ENCODE data around the gene SEZ6L2. TPM values are rescaled to one million over a fixed set of nuclear protein-coding genes. Genes with fewer than 3 reads are reported as not detected.

The SEZ6L2 gene
- total RNA-seq, 4 donors from 2014 or later, result 0.33 to 1.5 (median 0.79) TPM

DNA sequence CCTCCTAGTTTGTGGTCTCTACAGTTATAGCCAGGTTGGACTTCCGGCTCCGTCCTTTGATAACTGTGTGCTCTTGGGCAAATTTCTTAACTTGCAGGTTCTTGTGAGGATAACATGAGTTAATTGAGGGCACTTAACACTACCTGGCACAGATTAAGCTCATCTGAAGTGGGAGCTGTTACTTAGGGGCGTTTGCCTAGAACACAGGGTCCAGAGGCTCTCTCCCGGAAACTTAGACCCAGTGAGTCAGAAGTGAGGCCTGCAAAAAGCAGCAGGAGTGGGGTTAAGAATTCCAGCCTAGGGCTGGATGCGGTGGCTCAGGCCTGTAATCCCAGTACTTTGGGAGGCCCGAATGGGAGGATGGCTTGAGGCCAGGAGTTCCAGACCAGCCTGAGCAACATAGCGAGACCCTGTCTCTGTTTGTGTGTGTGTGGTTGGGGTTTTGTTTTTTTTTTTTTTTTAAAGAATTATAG, 77.7 kb downstream of the SEZ6L2 start:
- 32 to 60% methylated on average over 7 of the region's 7 CpGs for WGBS, 2 donors

More for the DNA sequence above, 77.7 kb downstream of the SEZ6L2 start:
- Histone ChIP-seq H3K36me3 (peaks cover 0 to 4% of the 10 kb centered on the region in 2 donors), H3K4me1 (peaks cover 46 to 82% of the 10 kb centered on the region in 2 donors), H3K27ac (peak overlapping the region; percentile 83 to 89 (median 86)), H3K9me3 (no peaks in the 10 kb centered on the region), H3K4me3 (replicated peaks in 1 of 3) (peak overlapping the region in 1 of 3 donors; percentile 60), H3K27me3 (no peaks in the 10 kb centered on the region)
- DNase-seq, result peak in 1 of 2 donors; percentile 24
- no peak for TF ChIP-seq CTCF (IDR thresholded peaks at IDR 0.05)
- no peak for TF ChIP-seq POLR2A (IDR thresholded peaks at IDR 0.05)
- intact Hi-C loops (cut with DNase I), result no loop called here

Other genes starting within 250 kb of the SEZ6L2 start
- gene SPN, start 236.3 kb downstream of the SEZ6L2 start, total RNA-seq, result 1 to 10 TPM in 1 of 4 donors, under 1 TPM in 3; 0.67 to 3.4 (median 0.86) TPM
- 1 to 10 TPM; 1.7 to 5.6 (median 3.0) TPM for gene QPRT, start 220.4 kb downstream of the SEZ6L2 start, total RNA-seq
- gene C16orf54, start 153.6 kb downstream of the SEZ6L2 start, total RNA-seq, result under 1 TPM; 0.22 to 0.83 (median 0.37) TPM
- not detected for gene ZG16, start 121.3 kb downstream of the SEZ6L2 start, total RNA-seq
- gene KIF22, start 108.8 kb downstream of the SEZ6L2 start, total RNA-seq, result 10 to 100 TPM; 38.4 to 68.6 (median 57.2) TPM
- gene MAZ, start 93.0 kb downstream of the SEZ6L2 start, total RNA-seq, result 100 to 1,000 TPM in 2 of 4 donors, 10 to 100 TPM in 2; 80.4 to 132 (median 107) TPM
- gene PRRT2, start 87.4 kb downstream of the SEZ6L2 start, total RNA-seq, result 1 to 10 TPM in 3 of 4 donors, under 1 TPM in 1; 0.89 to 4.0 (median 2.4) TPM
- gene PAGR1, start 83.4 kb downstream of the SEZ6L2 start, total RNA-seq, result 10 to 100 TPM; 38.2 to 75.0 (median 55.2) TPM
- gene MVP, start 79.1 kb downstream of the SEZ6L2 start, total RNA-seq, result 100 to 1,000 TPM in 1 of 4 donors, 10 to 100 TPM in 3; 70.1 to 127 (median 90.6) TPM
- 100 to 1,000 TPM in 2 of 4 donors, 10 to 100 TPM in 2; 79.3 to 122 (median 99.3) TPM for gene CDIPT, start 36.3 kb downstream of the SEZ6L2 start, total RNA-seq
- gene ASPHD1, start 938 bp upstream of the SEZ6L2 start, total RNA-seq, result not detected
- gene KCTD13, start 26.7 kb upstream of the SEZ6L2 start, total RNA-seq, result 10 to 100 TPM in 3 of 4 donors, 1 to 10 TPM in 1; 9.8 to 27.5 (median 15.5) TPM
- 100 to 1,000 TPM in 3 of 4 donors, 10 to 100 TPM in 1; 93.2 to 140 (median 135) TPM for gene TMEM219, start 62.5 kb upstream of the SEZ6L2 start, total RNA-seq
- gene TAOK2, start 74.3 kb upstream of the SEZ6L2 start, total RNA-seq, result 10 to 100 TPM; 48.8 to 62.6 (median 55.2) TPM
- 10 to 100 TPM; 10.7 to 23.1 (median 18.4) TPM for gene HIRIP3, start 96.1 kb upstream of the SEZ6L2 start, total RNA-seq
- gene INO80E, start 96.7 kb upstream of the SEZ6L2 start, total RNA-seq, result 100 to 1,000 TPM in 3 of 4 donors, 10 to 100 TPM in 1; 45.9 to 165 (median 142) TPM
- gene DOC2A, start 111.5 kb upstream of the SEZ6L2 start, total RNA-seq, result 1 to 10 TPM in 1 of 4 donors, under 1 TPM in 2, not detected in 1; 0.22 to 1.2 (median 0.94) TPM
- gene C16orf92, start 123.6 kb upstream of the SEZ6L2 start, total RNA-seq, result not detected
- under 1 TPM in 2 of 4 donors, not detected in 2; 0.54 to 0.79 TPM for gene TLCD3B, start 131.7 kb upstream of the SEZ6L2 start, total RNA-seq
- gene ALDOA, start 166.2 kb upstream of the SEZ6L2 start, total RNA-seq, result 1,000 to 10,000 TPM in 3 of 4 donors, 100 to 1,000 TPM in 1; 752 to 2,025 (median 1,174) TPM
- 10 to 100 TPM; 43.6 to 59.9 (median 50.8) TPM for gene PPP4C, start 176.4 kb upstream of the SEZ6L2 start, total RNA-seq
- 1 to 10 TPM; 1.6 to 3.3 (median 2.4) TPM for gene TBX6, start 192.4 kb upstream of the SEZ6L2 start, total RNA-seq
- gene YPEL3, start 196.7 kb upstream of the SEZ6L2 start, total RNA-seq, result 100 to 1,000 TPM in 1 of 4 donors, 10 to 100 TPM in 3; 32.4 to 372 (median 68.0) TPM
- gene GDPD3, start 214.0 kb upstream of the SEZ6L2 start, total RNA-seq, result 1 to 10 TPM in 2 of 4 donors, under 1 TPM in 1, not detected in 1; 0.68 to 1.6 (median 1.2) TPM
- gene MAPK3, start 223.7 kb upstream of the SEZ6L2 start, total RNA-seq, result 10 to 100 TPM; 31.5 to 90.6 (median 51.5) TPM

Data from thyroid gland (tissue), 4 donors.